Activated CD8-positive, alpha-beta T cell treated with anti-CD3 and anti-CD28 coated beads, Interleukin-2, amount 10 ng/mL, durations not matched to agents 7 days and 5 days (primary cell): ENCODE results near the gene STX18. TPM values are rescaled to one million over a fixed set of nuclear protein-coding genes. Genes with fewer than 3 reads are reported as not detected.
"Not testable (repeated sequence)": the region's sequence is repeated elsewhere in the genome, so short reads cannot be mapped to it uniquely, and the experiment has no call there.

Experiments
- ATAC-seq: fragments of 150-1000 bp; cut with Tn5 transposase; one replicate; pipeline ENCODE4 v1.10.0; 2021; ENCODE audit warnings: moderate library complexity
- CTCF ChIA-PET: fragments of 350-600 bp; sonication (Branson Sonifier 250); formaldehyde crosslinking; loops from one replicate; lab custom pipeline; 2021; ENCODE audit warnings: antibody characterized with exemption; lab: Charles Lee
- POLR2A ChIA-PET: fragments of 350-600 bp; sonication (Branson Sonifier 250); formaldehyde crosslinking; loops from one replicate; lab custom pipeline; 2021; ENCODE audit warnings: antibody characterized with exemption; lab: Charles Lee
- DNase-seq: peaks from one replicate; pipeline ENCODE4 v3.0.0-alpha.2; 2020
- H3K27ac Mint-ChIP-seq: one replicate; pipeline ENCODE4 v1.8.0; 2021; ENCODE audit warnings: mild to moderate bottlenecking, mixed read lengths
- H3K27me3 Mint-ChIP-seq: one replicate; pipeline ENCODE4 v1.8.0; 2021; ENCODE audit warnings: low read depth, mixed read lengths
- H3K36me3 Mint-ChIP-seq: one replicate; pipeline ENCODE4 v1.8.0; 2021; ENCODE audit warnings: low read depth, mixed read lengths
- H3K4me1 Mint-ChIP-seq: one replicate; pipeline ENCODE4 v1.8.0; 2021; ENCODE audit warnings: low read depth, mixed read lengths
- H3K4me3 Mint-ChIP-seq: one replicate; pipeline ENCODE4 v1.8.0; 2021; ENCODE audit warnings: mild to moderate bottlenecking, mixed read lengths
- H3K9me3 Mint-ChIP-seq: one replicate; pipeline ENCODE4 v1.8.0; 2022; ENCODE audit warnings: mixed read lengths; ENCODE audit not compliant: insufficient read depth
- total RNA-seq, 2 experiments: library from RNA; stranded (reverse); gene quantifications; one replicate each; pipeline ENCODE4 v1.2.3, GENCODE V29; 2021

STX18 gene
- total RNA-seq, 2 experiments from 2014 or later = 21.2 to 24.9 TPM

GRCh38 chr4:4477796-4478195 lies 64.1 kb downstream of the STX18 start:
- no peak for ATAC-seq
- ChIA-PET CTCF (interaction anchor here (2.9 kb wide), 1 partner anchor 11 kb away, joined by 12 read pairs; no protein-coding TSS in a partner anchor), POLR2A (no interaction called here)
- H3K9me3 Mint-ChIP-seq = no peaks in the 10 kb centered on the region
- no peaks in the 10 kb centered on the region for H3K27me3 Mint-ChIP-seq
- no peak overlapping the region for H3K4me3 Mint-ChIP-seq
- no peaks in the 10 kb centered on the region for H3K36me3 Mint-ChIP-seq
- no peak for DNase-seq
- H3K4me1 Mint-ChIP-seq = peaks cover 3% of the 10 kb centered on the region
- no peak overlapping the region for H3K27ac Mint-ChIP-seq

GRCh38 chr4:4477391-4477790 lies 64.5 kb downstream of the STX18 start:
- Mint-ChIP-seq H3K9me3 (no peaks in the 10 kb centered on the region), H3K4me3 (no peak overlapping the region), H3K27ac (no peak overlapping the region), H3K4me1 (peaks cover 3% of the 10 kb centered on the region), H3K27me3 (no peaks in the 10 kb centered on the region), H3K36me3 (no peaks in the 10 kb centered on the region)
- POLR2A ChIA-PET = no interaction called here
- CTCF ChIA-PET = interaction anchor here (2.9 kb wide), 1 partner anchor 11 kb away, joined by 12 read pairs; no protein-coding TSS in a partner anchor
- no peak for ATAC-seq
- DNase-seq = no peak

- H3K36me3 Mint-ChIP-seq = peaks cover 6% of the 10 kb centered on the region
- H3K27ac Mint-ChIP-seq = no peak overlapping the region
- DNase-seq (no peak), ATAC-seq (no peak)
- no peaks in the 10 kb centered on the region for H3K27me3 Mint-ChIP-seq
- no peak overlapping the region for H3K4me3 Mint-ChIP-seq
- ChIA-PET CTCF (interaction anchor here (1.2 kb wide), 1 partner anchor 13 kb away, joined by 4 read pairs; no protein-coding TSS in a partner anchor), POLR2A (no interaction called here)
- peaks cover 3% of the 10 kb centered on the region for H3K4me1 Mint-ChIP-seq
- no peaks in the 10 kb centered on the region for H3K9me3 Mint-ChIP-seq
Measured at GRCh38 chr4:4474476-4474875, 67.4 kb downstream of the STX18 start.

DNA sequence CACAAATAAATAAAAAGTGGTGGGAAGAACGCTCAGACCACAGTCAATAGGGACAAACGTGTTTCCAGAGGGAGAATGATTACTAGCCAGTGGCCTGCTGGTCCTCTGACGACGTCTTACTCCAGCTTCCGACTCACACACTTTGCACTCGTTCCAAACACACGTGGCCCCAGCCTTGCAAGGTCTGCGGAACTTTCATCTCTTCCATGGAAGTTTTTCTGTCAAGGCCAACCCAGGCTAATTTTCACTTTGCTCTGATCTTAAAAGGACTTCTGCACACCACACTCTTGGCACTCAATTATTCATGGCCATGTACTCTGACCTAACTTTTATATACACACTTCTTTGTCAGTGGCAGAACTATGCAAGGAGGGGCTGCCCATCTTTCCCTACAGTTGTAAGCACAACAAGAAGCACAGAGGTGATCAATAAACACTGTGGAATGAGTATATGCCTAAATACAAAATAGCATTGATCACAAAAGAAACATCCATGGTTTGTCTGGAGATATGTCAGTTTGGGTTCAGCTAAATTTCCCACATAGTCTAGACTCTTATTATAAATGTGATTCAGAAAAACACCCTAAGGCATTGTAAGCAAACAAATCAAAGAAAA lies 69.4 kb downstream of the STX18 start:
- Mint-ChIP-seq H3K27me3 (no peaks in the 10 kb centered on the region), H3K4me3 (no peak overlapping the region), H3K27ac (no peak overlapping the region), H3K36me3 (peaks cover 13% of the 10 kb centered on the region), H3K9me3 (no peaks in the 10 kb centered on the region), H3K4me1 (peaks cover 3% of the 10 kb centered on the region)
- ATAC-seq (no peak), DNase-seq (no peak)
- ChIA-PET POLR2A (no interaction called here), CTCF (interaction anchor here (1.9 kb wide), 1 partner anchor 14 kb away, joined by 4 read pairs; no protein-coding TSS in a partner anchor)

DNA sequence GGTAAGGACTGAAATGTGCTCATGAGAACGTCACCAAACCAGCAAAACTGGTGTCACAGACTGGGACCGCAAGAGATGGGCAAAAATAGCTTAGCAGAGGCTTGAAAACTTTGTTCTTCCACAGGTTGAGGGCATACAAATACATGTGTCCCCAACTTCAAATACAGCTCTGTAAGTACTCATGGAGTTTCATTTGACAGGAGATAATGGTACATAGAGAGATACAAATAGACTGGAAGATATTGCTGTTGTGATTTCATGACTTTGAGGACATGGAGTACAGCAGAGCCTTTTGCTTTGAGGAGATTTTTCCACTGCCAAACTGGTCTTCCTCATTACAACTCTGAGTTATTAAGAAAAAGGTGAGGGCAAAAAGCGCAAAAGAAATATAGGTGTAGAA lies 70.7 kb downstream of the STX18 start:
- POLR2A ChIA-PET = no interaction called here
- H3K27me3 Mint-ChIP-seq = no peaks in the 10 kb centered on the region
- ATAC-seq = no peak
- H3K4me1 Mint-ChIP-seq = peaks cover 3% of the 10 kb centered on the region
- H3K9me3 Mint-ChIP-seq = no peaks in the 10 kb centered on the region
- H3K27ac Mint-ChIP-seq = no peak overlapping the region
- peaks cover 26% of the 10 kb centered on the region for H3K36me3 Mint-ChIP-seq
- no peak for DNase-seq
- H3K4me3 Mint-ChIP-seq = no peak overlapping the region
- CTCF ChIA-PET = interaction anchor here (1.9 kb wide), 1 partner anchor 15 kb away, joined by 4 read pairs; no protein-coding TSS in a partner anchor

- DNase-seq (no peak), ATAC-seq (no peak)
- no peak overlapping the region for H3K27ac Mint-ChIP-seq
- H3K4me1 Mint-ChIP-seq = peaks cover 3% of the 10 kb centered on the region
- H3K36me3 Mint-ChIP-seq = peaks cover 33% of the 10 kb centered on the region
- H3K9me3 Mint-ChIP-seq = no peaks in the 10 kb centered on the region
- CTCF ChIA-PET = no interaction called here
- H3K4me3 Mint-ChIP-seq = no peak overlapping the region
- POLR2A ChIA-PET = no interaction called here
- H3K27me3 Mint-ChIP-seq = no peaks in the 10 kb centered on the region
Measured at GRCh38 chr4:4470208-4470607, 71.6 kb downstream of the STX18 start.

DNA sequence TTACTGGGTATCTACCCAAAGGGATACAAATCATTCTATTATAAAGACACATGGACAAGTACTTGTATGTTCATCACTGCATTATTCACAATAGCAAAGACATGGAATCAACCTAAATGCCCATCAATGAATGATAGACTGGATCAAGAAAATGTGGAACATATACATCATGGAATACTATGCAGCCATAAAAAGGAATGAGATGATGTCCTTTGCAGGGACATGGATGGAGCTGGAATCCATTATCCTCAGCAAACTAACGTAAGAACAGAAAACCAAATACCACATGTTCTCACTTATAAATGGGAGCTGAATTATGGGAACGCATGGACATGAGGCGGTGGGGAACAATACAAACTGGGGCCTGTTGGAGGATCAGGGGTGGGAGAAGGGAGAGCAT lies 76.6 kb downstream of the STX18 start:
- H3K4me3 Mint-ChIP-seq, POLR2A ChIA-PET, DNase-seq, H3K27ac Mint-ChIP-seq, H3K27me3 Mint-ChIP-seq, ATAC-seq, H3K9me3 Mint-ChIP-seq: not testable (repeated sequence)
- CTCF ChIA-PET = interaction anchor here (1.2 kb wide), 1 partner anchor 35 kb away, joined by 3 read pairs; no protein-coding TSS in a partner anchor
- H3K4me1 Mint-ChIP-seq = peaks cover 17% of the 10 kb centered on the region
- H3K36me3 Mint-ChIP-seq = peaks cover 39% of the 10 kb centered on the region

GRCh38 chr4:4462970-4463369 lies 78.9 kb downstream of the STX18 start:
- no peak for ATAC-seq

DNA sequence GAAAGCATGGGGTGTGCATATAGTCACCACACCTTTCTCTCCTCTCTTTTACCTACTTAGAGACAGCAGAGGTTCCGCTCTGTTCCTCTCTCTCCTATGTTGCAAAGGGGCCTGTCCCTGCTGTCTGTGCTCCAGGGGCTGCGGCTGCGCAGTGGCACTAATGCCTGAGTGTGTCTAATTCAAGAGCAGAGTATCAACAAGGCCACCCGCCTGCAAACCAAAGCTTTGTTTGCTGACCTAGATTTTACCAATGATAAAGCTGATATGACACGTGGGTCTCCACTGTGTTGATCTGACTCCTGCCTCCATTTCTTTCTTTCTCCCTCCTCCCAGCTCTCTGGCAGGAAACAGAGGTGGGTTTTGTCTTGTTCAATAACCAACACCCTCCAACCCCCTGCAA lies 80.0 kb downstream of the STX18 start:
- Mint-ChIP-seq H3K4me3 (no peak overlapping the region), H3K27ac (peak overlapping the region; percentile 64), H3K4me1 (peaks cover 17% of the 10 kb centered on the region), H3K9me3 (no peaks in the 10 kb centered on the region), H3K27me3 (no peaks in the 10 kb centered on the region), H3K36me3 (peaks cover 23% of the 10 kb centered on the region)
- CTCF ChIA-PET = interaction anchor here (0.9 to 1.5 kb wide), 3 partner anchors 17 to 77 kb away, joined by 3 read pairs; no protein-coding TSS in a partner anchor
- POLR2A ChIA-PET = no interaction called here
- DNase-seq (peak; percentile 29), ATAC-seq (peak; percentile 53)

More at GRCh38 chr4:4462970-4463369, 78.9 kb downstream of the STX18 start:
- peaks cover 31% of the 10 kb centered on the region for H3K36me3 Mint-ChIP-seq
- H3K4me3 Mint-ChIP-seq = no peak overlapping the region
- ChIA-PET CTCF (interaction anchor here (1.4 to 1.5 kb wide), 2 partner anchors 45 to 215 kb away, joined by 3 read pairs; partner anchors contain the start of gene TMEM128), POLR2A (no interaction called here)
- no peaks in the 10 kb centered on the region for H3K27me3 Mint-ChIP-seq
- no peak for DNase-seq
- no peak overlapping the region for H3K27ac Mint-ChIP-seq
- H3K4me1 Mint-ChIP-seq = peaks cover 17% of the 10 kb centered on the region
- H3K9me3 Mint-ChIP-seq = no peaks in the 10 kb centered on the region

GRCh38 chr4:4461178-4461577 lies 80.7 kb downstream of the STX18 start:
- DNase-seq (no peak), ATAC-seq (no peak)
- POLR2A ChIA-PET = no interaction called here
- Mint-ChIP-seq H3K4me1 (peaks cover 17% of the 10 kb centered on the region), H3K36me3 (peaks cover 17% of the 10 kb centered on the region), H3K4me3 (no peak overlapping the region), H3K9me3 (no peaks in the 10 kb centered on the region), H3K27ac (no peak overlapping the region), H3K27me3 (no peaks in the 10 kb centered on the region)
- CTCF ChIA-PET = interaction anchor here (0.9 to 1.3 kb wide), 2 partner anchors 38 to 76 kb away, joined by 3 read pairs; no protein-coding TSS in a partner anchor

GRCh38 chr4:4460759-4461158 lies 81.1 kb downstream of the STX18 start:
- ChIA-PET POLR2A (no interaction called here), CTCF (interaction anchor here (0.9 to 1.3 kb wide), 2 partner anchors 37 to 76 kb away, joined by 3 read pairs; no protein-coding TSS in a partner anchor)
- DNase-seq (no peak), ATAC-seq (no peak)
- Mint-ChIP-seq H3K4me3 (no peak overlapping the region), H3K4me1 (peaks cover 17% of the 10 kb centered on the region), H3K36me3 (peaks cover 13% of the 10 kb centered on the region), H3K27ac (no peak overlapping the region), H3K9me3 (no peaks in the 10 kb centered on the region), H3K27me3 (no peaks in the 10 kb centered on the region)

DNA sequence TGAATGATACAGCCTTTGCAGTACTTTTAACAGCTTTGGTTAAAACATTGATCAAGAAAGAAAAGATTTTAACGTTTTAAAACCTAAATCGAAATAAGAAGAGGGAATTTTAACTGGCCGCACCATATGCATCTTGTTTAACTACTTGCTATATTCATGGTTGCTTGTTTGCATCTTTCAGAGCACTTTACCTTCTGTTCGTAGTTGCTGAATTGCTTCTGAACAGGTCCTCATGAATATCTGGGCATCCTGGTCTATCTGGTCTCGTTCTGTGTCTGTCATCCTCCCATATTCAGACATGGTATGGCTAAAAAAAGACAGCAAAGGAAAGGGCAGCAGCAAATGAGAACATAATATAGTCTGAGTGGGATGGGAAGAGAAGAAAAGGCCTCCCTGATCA lies 82.7 kb downstream of the STX18 start:
- DNase-seq = no peak
- H3K9me3 Mint-ChIP-seq = no peaks in the 10 kb centered on the region
- no peak overlapping the region for H3K27ac Mint-ChIP-seq
- peaks cover 17% of the 10 kb centered on the region for H3K4me1 Mint-ChIP-seq
- no peak for ATAC-seq
- no peak overlapping the region for H3K4me3 Mint-ChIP-seq
- POLR2A ChIA-PET = interaction anchor here (0.6 kb wide), 1 partner anchor 211 kb away, joined by 3 read pairs; the partner anchor contains the start of gene TMEM128
- CTCF ChIA-PET = interaction anchor here (1.3 kb wide), 1 partner anchor 29 kb away, joined by 3 read pairs; no protein-coding TSS in a partner anchor
- peaks cover 2% of the 10 kb centered on the region for H3K36me3 Mint-ChIP-seq
- H3K27me3 Mint-ChIP-seq = no peaks in the 10 kb centered on the region
